GM12874 (cell line): Measurements from ENCODE around the gene RPTOR.

ENCODE experiments used
- CTCF ChIP-seq: IDR thresholded peaks from 2 replicates; pipeline ENCODE4 v1.5.1; 2011; ENCODE audit warnings: low read depth, mild to moderate bottlenecking, control low read depth, low read length, moderate library complexity; ENCODE audit not compliant: insufficient read depth

The RPTOR gene

GRCh38 chr17:80822021-80822699 is 277.5 kb downstream of the RPTOR start:
- TF ChIP-seq CTCF: no peak

- no peak for TF ChIP-seq CTCF
These were observed 278.2 kb downstream of the RPTOR start for GRCh38 chr17:80822700-80823410.

GRCh38 chr17:80824549-80825470 is 280.2 kb downstream of the RPTOR start:
- no peak for TF ChIP-seq CTCF

- no peak for TF ChIP-seq CTCF
These were observed 281.1 kb downstream of the RPTOR start for GRCh38 chr17:80825471-80826345.

- TF ChIP-seq CTCF: no peak
These were observed 281.8 kb downstream of the RPTOR start for GRCh38 chr17:80826346-80826954.

- no peak for TF ChIP-seq CTCF
These were observed 282.5 kb downstream of the RPTOR start for GRCh38 chr17:80826955-80827645.
